Right atrium auricular region (tissue), 2 donors: ENCODE results near the gene CCL15. TPM values are rescaled to one million over a fixed set of nuclear protein-coding genes. Genes with fewer than 3 reads are reported as not detected.
"Not testable (repeated sequence)": the region's sequence is repeated elsewhere in the genome, so short reads cannot be mapped to it uniquely, and the experiment has no call there.

ENCODE experiments used
- DNase-seq: peaks from one replicate; pipeline ENCODE4 v3.0.0-alpha.2; 2019; ENCODE audit warnings: low spot score
- H3K27ac ChIP-seq, 2 donors: fragments of 200-600 bp; sonication (generic); 1 replicate in 1 of 2; 2 replicates in 1 of 2; pipeline ENCODE4 v1.5.1; 2016 to 2019
- H3K27me3 ChIP-seq, 2 donors: fragments of 200-600 bp; sonication (generic); one replicate each; pipeline versions ENCODE4 v1.5.1 to v1.6.0; 2017 to 2019
- H3K36me3 ChIP-seq: fragments of 200-600 bp; sonication (generic); one replicate; pipeline ENCODE4 v1.5.1; 2016
- H3K4me1 ChIP-seq, 2 donors: fragments of 200-600 bp; sonication (generic); one replicate each; pipeline versions ENCODE4 v1.5.1 to v1.6.0; 2017 to 2019
- H3K4me3 ChIP-seq, 2 donors: fragments of 200-600 bp; sonication (generic); 1 replicate in 1 of 2; 2 replicates in 1 of 2; pipeline ENCODE4 v1.5.1; 2017 to 2019; ENCODE audit warnings: mild to moderate bottlenecking in 1 of 2, moderate library complexity in 1 of 2
- H3K9me3 ChIP-seq, 2 donors: fragments of 200-600 bp; sonication (generic); one replicate each; pipeline ENCODE4 v1.5.1; 2019
- total RNA-seq, 2 donors: library from RNA; depleted of rRNA; stranded (reverse); fragments of >200 nt; gene quantifications; one replicate each; pipeline ENCODE4 v1.1.0, GENCODE V29; 2016
- TF ChIP-seq, protein P1 (sequence below), 2 donors: fragments of 200-600 bp; sonication (generic); IDR thresholded peaks; one replicate each; pipeline ENCODE4 v1.5.1; 2019; ENCODE audit warnings: antibody characterized with exemption in 2 of 2

The CCL15 gene
- total RNA-seq, 2 donors from 2014 or later: not detected

DNA sequence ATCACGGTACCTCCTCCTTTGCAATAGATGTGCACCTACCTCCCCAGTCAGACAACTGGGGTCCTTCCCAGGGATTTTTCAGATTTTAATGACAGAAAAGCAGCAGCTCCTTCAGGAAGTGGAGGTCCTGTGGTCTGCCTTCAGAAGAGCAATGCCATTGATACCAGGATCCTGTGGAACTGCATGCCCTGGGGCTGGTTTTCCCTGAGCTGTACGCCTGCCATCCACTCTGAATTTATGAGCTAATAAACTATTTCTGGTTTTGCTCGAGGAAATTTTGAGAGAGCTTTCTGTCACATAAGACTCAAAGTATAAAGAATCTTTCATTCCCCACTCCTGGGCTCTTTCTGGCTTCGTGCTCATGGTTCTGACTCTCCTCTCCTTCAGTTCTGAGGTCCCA, 26.4 kb upstream of the CCL15 start:
- Histone ChIP-seq H3K9me3 (peaks cover 0 to 2% of the 10 kb centered on the region in 2 donors), H3K27ac (no peak overlapping the region), H3K36me3 (no peaks in the 10 kb centered on the region), H3K4me3 (no peak overlapping the region), H3K27me3 (no peaks in the 10 kb centered on the region), H3K4me1 (no peaks in the 10 kb centered on the region)
- TF ChIP-seq, protein P1, sequence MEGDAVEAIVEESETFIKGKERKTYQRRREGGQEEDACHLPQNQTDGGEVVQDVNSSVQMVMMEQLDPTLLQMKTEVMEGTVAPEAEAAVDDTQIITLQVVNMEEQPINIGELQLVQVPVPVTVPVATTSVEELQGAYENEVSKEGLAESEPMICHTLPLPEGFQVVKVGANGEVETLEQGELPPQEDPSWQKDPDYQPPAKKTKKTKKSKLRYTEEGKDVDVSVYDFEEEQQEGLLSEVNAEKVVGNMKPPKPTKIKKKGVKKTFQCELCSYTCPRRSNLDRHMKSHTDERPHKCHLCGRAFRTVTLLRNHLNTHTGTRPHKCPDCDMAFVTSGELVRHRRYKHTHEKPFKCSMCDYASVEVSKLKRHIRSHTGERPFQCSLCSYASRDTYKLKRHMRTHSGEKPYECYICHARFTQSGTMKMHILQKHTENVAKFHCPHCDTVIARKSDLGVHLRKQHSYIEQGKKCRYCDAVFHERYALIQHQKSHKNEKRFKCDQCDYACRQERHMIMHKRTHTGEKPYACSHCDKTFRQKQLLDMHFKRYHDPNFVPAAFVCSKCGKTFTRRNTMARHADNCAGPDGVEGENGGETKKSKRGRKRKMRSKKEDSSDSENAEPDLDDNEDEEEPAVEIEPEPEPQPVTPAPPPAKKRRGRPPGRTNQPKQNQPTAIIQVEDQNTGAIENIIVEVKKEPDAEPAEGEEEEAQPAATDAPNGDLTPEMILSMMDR (IDR thresholded peaks at IDR 0.05): no peak
- no peak for DNase-seq

DNA sequence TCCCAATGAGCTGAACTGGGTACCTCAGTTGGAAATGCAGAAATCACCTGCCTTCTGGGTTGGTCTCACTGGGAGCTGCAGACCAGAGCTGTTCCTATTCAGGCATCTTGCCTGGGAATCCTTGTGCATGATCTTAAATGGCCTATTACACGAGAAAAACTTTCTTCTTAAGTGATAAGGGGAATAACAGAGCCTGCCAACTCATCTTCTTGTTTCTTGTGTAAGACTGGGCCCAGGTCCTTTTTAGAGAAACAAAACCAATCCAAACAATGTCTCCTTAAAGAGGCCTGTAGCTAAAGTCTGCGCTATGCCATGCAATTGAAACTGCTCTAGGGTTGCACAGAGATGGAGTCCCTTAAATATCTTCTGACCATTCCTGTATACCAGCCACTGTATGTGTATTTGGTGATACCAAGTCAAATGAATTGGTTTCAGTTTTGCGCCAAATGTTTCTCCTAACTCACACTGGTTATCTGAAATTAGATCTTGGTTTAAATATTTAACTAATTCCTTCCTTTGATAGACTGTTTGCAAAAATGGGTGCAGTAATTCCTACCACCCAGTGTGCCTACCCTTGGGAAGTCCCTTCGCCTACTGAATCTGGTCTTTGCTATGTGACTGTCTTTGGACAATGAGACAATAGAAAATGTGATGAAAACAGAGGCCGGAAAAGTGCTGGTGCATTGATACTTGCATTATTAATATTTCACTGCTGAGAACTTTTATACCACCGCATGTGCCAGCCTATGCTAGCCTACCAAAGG, 22.9 kb upstream of the CCL15 start:
- H3K36me3 ChIP-seq: no peaks in the 10 kb centered on the region
- no peak overlapping the region for H3K27ac ChIP-seq
- H3K4me3 ChIP-seq: no peak overlapping the region
- DNase-seq: no peak
- no peaks in the 10 kb centered on the region for H3K27me3 ChIP-seq
- peaks cover 0 to 5% of the 10 kb centered on the region in 2 donors for H3K9me3 ChIP-seq
- TF ChIP-seq, protein P1 (IDR thresholded peaks at IDR 0.05): no peak
- no peaks in the 10 kb centered on the region for H3K4me1 ChIP-seq

- Histone ChIP-seq H3K4me3 (no peak overlapping the region), H3K36me3 (no peaks in the 10 kb centered on the region), H3K27ac (no peak overlapping the region), H3K4me1 (no peaks in the 10 kb centered on the region), H3K27me3 (no peaks in the 10 kb centered on the region), H3K9me3 (peaks cover 0 to 5% of the 10 kb centered on the region in 2 donors)
- no peak for DNase-seq
- TF ChIP-seq, protein P1 (IDR thresholded peaks at IDR 0.05): no peak
These were observed 18.1 kb upstream of the CCL15 start for GRCh38 chr17:36019423-36019822.

DNA sequence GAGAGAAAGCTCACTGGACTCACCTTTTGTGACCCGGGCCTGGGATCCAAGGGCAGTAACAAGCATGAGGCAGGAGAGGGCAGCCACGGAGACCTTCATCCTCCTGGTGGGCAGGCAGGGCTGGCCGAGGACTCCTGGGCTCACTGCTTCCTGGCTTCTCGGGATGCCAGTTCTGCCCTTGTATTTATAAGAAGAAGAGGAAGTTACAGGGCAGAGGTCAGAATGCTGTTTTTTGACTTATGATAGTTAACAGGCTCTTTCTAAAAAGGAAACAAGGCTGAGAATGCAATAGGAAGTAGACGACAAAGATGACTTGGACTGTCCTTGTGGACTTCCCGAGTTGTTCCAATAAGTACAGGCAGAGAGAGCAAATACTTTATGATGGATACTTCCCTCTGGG, 16.4 kb upstream of the CCL15 start, which contains the start of gene CCL23:
TSS of gene CCL23 (minus strand) at position 174 of the 400 bp plus-strand sequence. CDS start at position 99, 75 bp downstream.
- no peak for DNase-seq
- Histone ChIP-seq H3K4me1 (no peaks in the 10 kb centered on the region), H3K27me3 (no peaks in the 10 kb centered on the region), H3K9me3 (peaks cover 0 to 3% of the 10 kb centered on the region in 2 donors), H3K4me3 (no peak within 1 kb of the TSS), H3K36me3 (no peaks in the 10 kb centered on the region), H3K27ac (no peak within 1 kb of the TSS)
- TF ChIP-seq, protein P1 (IDR thresholded peaks at IDR 0.05): no peak

- H3K4me3 ChIP-seq: no peak overlapping the region
- H3K36me3 ChIP-seq: no peaks in the 10 kb centered on the region
- H3K4me1 ChIP-seq: no peaks in the 10 kb centered on the region
- no peaks in the 10 kb centered on the region for H3K27me3 ChIP-seq
- TF ChIP-seq, protein P1 (IDR thresholded peaks at IDR 0.05): no peak
- no peak for DNase-seq
- H3K27ac ChIP-seq: no peak overlapping the region
- no peaks in the 10 kb centered on the region for H3K9me3 ChIP-seq
These were observed 15.2 kb upstream of the CCL15 start for GRCh38 chr17:36016555-36016954.

DNA sequence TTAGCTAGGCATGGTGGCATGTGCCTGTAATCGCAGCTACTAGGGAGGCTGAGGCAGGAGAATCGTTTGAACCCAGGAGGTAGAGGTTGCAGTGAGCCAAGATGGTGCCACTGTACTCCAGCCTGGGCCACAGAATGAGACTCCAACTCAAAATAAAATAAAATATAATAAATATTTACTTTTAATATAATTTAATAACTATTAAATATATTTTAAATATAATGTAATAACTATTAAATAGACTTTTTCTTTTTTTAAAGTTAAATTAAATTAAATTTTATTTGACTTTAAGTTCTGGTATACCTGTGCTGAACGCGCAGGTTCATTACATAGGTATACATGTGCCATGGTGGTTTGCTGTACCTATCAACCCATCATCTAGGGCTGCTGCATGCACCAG, 14.5 kb upstream of the CCL15 start:
- H3K36me3 ChIP-seq, H3K4me3 ChIP-seq, H3K4me1 ChIP-seq, H3K27me3 ChIP-seq, H3K27ac ChIP-seq, DNase-seq, H3K9me3 ChIP-seq: not testable (repeated sequence)
